Bronchial epithelial cell (primary cell): ENCODE data around the gene MYH7. TPM values are rescaled to one million over a fixed set of nuclear protein-coding genes. Genes with fewer than 3 reads are reported as not detected.

Experiments
- DNase-seq: peaks from one replicate; pipeline ENCODE4 v3.0.0-alpha.2; 2010; ENCODE audit warnings: low read depth
- FAIRE-seq: peaks from 2 replicates; lab custom pipeline; 2011; peaks lifted over from hg19 to GRCh38; lab: Jason Lieb, UNC
- H3K27me3 ChIP-seq: 2 replicates; pipeline ENCODE4 v1.5.1; 2011; ENCODE audit warnings: low read length; ENCODE audit not compliant: control insufficient read depth, insufficient read depth
- H3K36me3 ChIP-seq: 2 replicates; pipeline ENCODE4 v1.5.1; 2011; ENCODE audit warnings: low read length; ENCODE audit not compliant: control insufficient read depth, insufficient read depth
- H3K4me3 ChIP-seq: 2 replicates; pipeline ENCODE4 v1.5.1; 2011; ENCODE audit warnings: mild to moderate bottlenecking, low read depth, low read length, control low read depth
- total RNA-seq: library from RNA; depleted of rRNA; stranded (reverse); fragments of >200 nt; gene quantifications from 2 replicates; pipeline ENCODE4 v1.2.1, GENCODE V29; 2014
- TF ChIP-seq, protein P1 (sequence below): IDR thresholded peaks from 2 replicates; pipeline ENCODE4 v1.5.1; 2011; ENCODE audit warnings: mild to moderate bottlenecking, moderate library complexity, low read length, control low read depth, inconsistent platforms; ENCODE audit not compliant: insufficient read depth, severe bottlenecking

The MYH7 gene
- total RNA-seq, 1 donor from 2014 or later = not detected

DNA sequence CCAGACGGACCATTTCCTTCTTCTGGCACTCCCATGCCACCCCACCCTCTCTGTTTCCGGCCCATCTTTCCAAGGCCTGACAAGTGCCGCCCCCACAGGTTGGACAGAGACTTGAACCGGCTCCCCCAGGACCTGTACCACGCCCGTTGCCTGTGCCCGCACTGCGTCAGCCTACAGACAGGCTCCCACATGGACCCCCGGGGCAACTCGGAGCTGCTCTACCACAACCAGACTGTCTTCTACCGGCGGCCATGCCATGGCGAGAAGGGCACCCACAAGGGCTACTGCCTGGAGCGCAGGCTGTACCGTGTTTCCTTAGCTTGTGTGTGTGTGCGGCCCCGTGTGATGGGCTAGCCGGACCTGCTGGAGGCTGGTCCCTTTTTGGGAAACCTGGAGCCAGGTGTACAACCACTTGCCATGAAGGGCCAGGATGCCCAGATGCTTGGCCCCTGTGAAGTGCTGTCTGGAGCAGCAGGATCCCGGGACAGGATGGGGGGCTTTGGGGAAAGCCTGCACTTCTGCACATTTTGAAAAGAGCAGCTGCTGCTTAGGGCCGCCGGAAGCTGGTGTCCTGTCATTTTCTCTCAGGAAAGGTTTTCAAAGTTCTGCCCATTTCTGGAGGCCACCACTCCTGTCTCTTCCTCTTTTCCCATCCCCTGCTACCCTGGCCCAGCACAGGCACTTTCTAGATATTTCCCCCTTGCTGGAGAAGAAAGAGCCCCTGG, 59.8 kb downstream of the MYH7 start:
- Histone ChIP-seq H3K4me3 (no peak overlapping the region), H3K36me3 (no peaks in the 10 kb centered on the region), H3K27me3 (no peaks in the 10 kb centered on the region)
- FAIRE-seq = no peak
- DNase-seq = no peak
- TF ChIP-seq, protein P1, sequence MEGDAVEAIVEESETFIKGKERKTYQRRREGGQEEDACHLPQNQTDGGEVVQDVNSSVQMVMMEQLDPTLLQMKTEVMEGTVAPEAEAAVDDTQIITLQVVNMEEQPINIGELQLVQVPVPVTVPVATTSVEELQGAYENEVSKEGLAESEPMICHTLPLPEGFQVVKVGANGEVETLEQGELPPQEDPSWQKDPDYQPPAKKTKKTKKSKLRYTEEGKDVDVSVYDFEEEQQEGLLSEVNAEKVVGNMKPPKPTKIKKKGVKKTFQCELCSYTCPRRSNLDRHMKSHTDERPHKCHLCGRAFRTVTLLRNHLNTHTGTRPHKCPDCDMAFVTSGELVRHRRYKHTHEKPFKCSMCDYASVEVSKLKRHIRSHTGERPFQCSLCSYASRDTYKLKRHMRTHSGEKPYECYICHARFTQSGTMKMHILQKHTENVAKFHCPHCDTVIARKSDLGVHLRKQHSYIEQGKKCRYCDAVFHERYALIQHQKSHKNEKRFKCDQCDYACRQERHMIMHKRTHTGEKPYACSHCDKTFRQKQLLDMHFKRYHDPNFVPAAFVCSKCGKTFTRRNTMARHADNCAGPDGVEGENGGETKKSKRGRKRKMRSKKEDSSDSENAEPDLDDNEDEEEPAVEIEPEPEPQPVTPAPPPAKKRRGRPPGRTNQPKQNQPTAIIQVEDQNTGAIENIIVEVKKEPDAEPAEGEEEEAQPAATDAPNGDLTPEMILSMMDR = no peak

DNA sequence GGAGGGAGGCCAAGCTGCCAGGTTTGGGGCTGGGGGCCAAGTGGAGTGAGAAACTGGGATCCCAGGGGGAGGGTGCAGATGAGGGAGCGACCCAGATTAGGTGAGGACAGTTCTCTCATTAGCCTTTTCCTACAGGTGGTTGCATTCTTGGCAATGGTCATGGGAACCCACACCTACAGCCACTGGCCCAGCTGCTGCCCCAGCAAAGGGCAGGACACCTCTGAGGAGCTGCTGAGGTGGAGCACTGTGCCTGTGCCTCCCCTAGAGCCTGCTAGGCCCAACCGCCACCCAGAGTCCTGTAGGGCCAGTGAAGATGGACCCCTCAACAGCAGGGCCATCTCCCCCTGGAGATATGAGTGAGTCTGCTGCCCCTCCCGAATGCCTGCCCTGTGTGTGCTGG, 62.4 kb downstream of the MYH7 start:
- Histone ChIP-seq H3K27me3 (no peaks in the 10 kb centered on the region), H3K36me3 (no peaks in the 10 kb centered on the region), H3K4me3 (no peak overlapping the region)
- no peak for FAIRE-seq
- TF ChIP-seq, protein P1 = no peak
- DNase-seq = no peak

DNA sequence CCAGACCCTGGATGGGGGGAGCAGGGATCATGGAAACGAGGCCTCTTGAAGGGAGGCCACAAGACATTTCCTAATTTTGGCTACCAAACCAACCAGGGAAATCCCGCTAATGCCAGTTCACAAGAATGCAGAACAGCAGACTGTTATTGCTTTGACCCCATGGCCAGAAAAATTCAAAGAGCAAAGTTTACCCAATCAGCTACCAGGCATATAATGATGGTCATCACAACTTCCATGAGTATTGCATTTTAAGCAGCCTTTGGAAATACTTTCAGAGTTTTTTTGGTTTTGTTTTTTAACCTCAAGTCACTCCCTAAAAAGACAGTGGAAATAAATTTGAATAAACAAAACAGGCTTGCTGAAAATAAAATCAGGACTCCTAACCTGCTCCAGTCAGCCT, 63.0 kb downstream of the MYH7 start, which contains the start of gene IL25:
Gene IL25, plus strand, starts transcription at position 301 of the 400 bp plus-strand sequence.
- DNase-seq (no peak), FAIRE-seq (no peak)
- no peaks in the 10 kb centered on the region for H3K36me3 ChIP-seq
- TF ChIP-seq, protein P1 = no peak
- no peak within 1 kb of the TSS for H3K4me3 ChIP-seq
- H3K27me3 ChIP-seq = no peaks in the 10 kb centered on the region

DNA sequence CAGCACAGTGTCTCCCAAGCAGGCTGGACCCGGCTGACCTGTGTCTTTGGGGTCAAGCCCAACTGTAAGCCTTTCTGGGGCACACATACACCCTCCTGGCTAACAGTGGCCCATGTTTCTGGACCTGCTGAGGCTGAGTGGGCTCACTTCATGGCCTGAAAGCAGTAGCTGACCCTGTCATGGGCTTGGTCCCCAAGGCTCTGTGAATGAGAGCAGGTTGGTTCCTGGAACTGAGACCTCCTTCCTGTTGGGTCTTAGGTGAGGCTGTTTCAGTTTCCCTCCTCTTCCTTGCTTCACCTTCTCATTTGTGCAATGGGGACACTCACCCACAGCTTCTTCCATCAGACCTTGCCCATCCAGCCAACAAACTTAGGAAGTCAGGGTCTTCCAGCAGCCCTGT, 63.6 kb downstream of the MYH7 start:
- TF ChIP-seq, protein P1 = no peak
- FAIRE-seq (no peak), DNase-seq (no peak)
- no peaks in the 10 kb centered on the region for H3K36me3 ChIP-seq
- no peak overlapping the region for H3K4me3 ChIP-seq
- no peaks in the 10 kb centered on the region for H3K27me3 ChIP-seq

DNA sequence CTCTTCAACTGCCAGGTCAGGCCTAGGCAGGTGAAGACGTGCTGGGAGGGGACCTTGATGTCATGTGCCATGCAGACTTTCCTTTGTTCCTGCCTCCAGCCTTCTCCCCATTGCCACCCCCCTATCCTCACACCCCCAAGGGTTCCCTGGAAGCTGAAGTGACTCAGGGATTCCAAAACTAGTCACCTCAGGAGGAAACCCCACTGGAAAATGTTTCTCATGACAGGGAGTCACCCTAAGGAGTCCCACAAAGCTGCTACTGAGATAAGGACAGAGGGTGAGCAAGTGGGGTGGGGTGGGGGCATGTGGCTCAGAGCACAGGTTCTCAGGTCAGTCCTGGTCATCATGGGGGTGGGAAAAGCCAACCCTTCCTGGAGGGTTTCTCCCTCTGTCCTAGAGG, 65.2 kb downstream of the MYH7 start:
- Histone ChIP-seq H3K27me3 (no peaks in the 10 kb centered on the region), H3K36me3 (no peaks in the 10 kb centered on the region), H3K4me3 (no peak overlapping the region)
- DNase-seq (no peak), FAIRE-seq (no peak)
- TF ChIP-seq, protein P1 = no peak
